Forelimb muscle (tissue), 1 donor: ENCODE measurements around the gene PPM1M. TPM values are rescaled to one million over a fixed set of nuclear protein-coding genes. Genes with fewer than 3 reads are reported as not detected.

Experiments
- DNase-seq: peaks from one replicate; pipeline ENCODE4 v3.0.0-alpha.2; 2013; ENCODE audit warnings: low read depth
- polyA plus RNA-seq: library from polyadenylated mRNA; unstranded; fragments of 120-200 nt; gene quantifications from one replicate; pipeline ENCODE4 v1.2.1, GENCODE V29; 2013; ENCODE audit not compliant: insufficient read length

PPM1M gene
- 13.3 TPM for polyA plus RNA-seq

- no peak for DNase-seq
These were observed at the start of gene PPM1M for GRCh38 chr3:52245322-52246263. Gene PPM1M, plus strand, starts transcription at chr3:52245759. Its CDS starts 66 bp downstream, at chr3:52245825.

GRCh38 chr3:52195823-52196331 is 49.7 kb upstream of the PPM1M start:
- no peak for DNase-seq

- DNase-seq = no peak
These were observed 48.6 kb upstream of the PPM1M start for GRCh38 chr3:52196977-52197376.

- DNase-seq = no peak
These were observed 48.1 kb upstream of the PPM1M start for GRCh38 chr3:52197499-52197841.

GRCh38 chr3:52197842-52198625 is 47.5 kb upstream of the PPM1M start, which contains the start of gene ALAS1:
Gene ALAS1, plus strand, starts transcription at chr3:52198160. Its CDS starts 1,082 bp downstream, at chr3:52199242.
- peak; percentile 76 for DNase-seq

- DNase-seq = no peak
These were observed 46.6 kb upstream of the PPM1M start for GRCh38 chr3:52198643-52199608.

GRCh38 chr3:52200981-52201679 is 44.4 kb upstream of the PPM1M start:
- no peak for DNase-seq

GRCh38 chr3:52202384-52203077 is 43.0 kb upstream of the PPM1M start:
- no peak for DNase-seq

GRCh38 chr3:52203701-52204100 is 41.9 kb upstream of the PPM1M start:
- DNase-seq = no peak

- DNase-seq = no peak
These were observed 41.1 kb upstream of the PPM1M start for GRCh38 chr3:52204337-52205073.

GRCh38 chr3:52205727-52206372 is 39.7 kb upstream of the PPM1M start:
- no peak for DNase-seq

- DNase-seq = no peak
These were observed 37.0 kb upstream of the PPM1M start for GRCh38 chr3:52208556-52208955.

- DNase-seq = no peak
These were observed 35.5 kb upstream of the PPM1M start for GRCh38 chr3:52210037-52210436.

GRCh38 chr3:52210550-52211046 is 35.0 kb upstream of the PPM1M start:
- no peak for DNase-seq

GRCh38 chr3:52211268-52211891 is 34.2 kb upstream of the PPM1M start:
- no peak for DNase-seq

GRCh38 chr3:52213005-52213404 is 32.6 kb upstream of the PPM1M start:
- DNase-seq = no peak

GRCh38 chr3:52213901-52214300 is 31.7 kb upstream of the PPM1M start:
- no peak for DNase-seq

- no peak for DNase-seq
These were observed 30.2 kb upstream of the PPM1M start for GRCh38 chr3:52215351-52215750.
